ENCODE results near the gene MAPKAP1.

Gene MAPKAP1

GRCh38 chr9:125460883-125461635 lies 245.9 kb downstream of the MAPKAP1 start:
- H3K4me3 ChIP-seq (ENCODE audit: low read depth, low read length), result no peak overlapping the region
- peaks cover 30% of the 10 kb centered on the region for H3K36me3 ChIP-seq (ENCODE audit: insufficient read depth, low read length)
- no peak overlapping the region for H2AFZ ChIP-seq (ENCODE audit: low read length, unreplicated experiment)
- no peak overlapping the region for H3K27ac ChIP-seq (ENCODE audit: low read depth, low read length)
- H3K4me1 ChIP-seq (ENCODE audit: control insufficient read depth, insufficient read depth, low read length, unreplicated experiment), result no peaks in the 10 kb centered on the region
- no peaks in the 10 kb centered on the region for H3K27me3 ChIP-seq (ENCODE audit: insufficient read depth, low read length)
- no peaks in the 10 kb centered on the region for H3K79me2 ChIP-seq (ENCODE audit: control insufficient read depth, insufficient read depth, low read length, unreplicated experiment)

GRCh38 chr9:125460346-125460745 lies 246.7 kb downstream of the MAPKAP1 start:
- no peaks in the 10 kb centered on the region for H3K4me1 ChIP-seq (ENCODE audit: control insufficient read depth, insufficient read depth, low read length, unreplicated experiment)
- no peaks in the 10 kb centered on the region for H3K79me2 ChIP-seq (ENCODE audit: control insufficient read depth, insufficient read depth, low read length, unreplicated experiment)
- no peak overlapping the region for H3K27ac ChIP-seq (ENCODE audit: low read depth, low read length)
- H3K36me3 ChIP-seq (ENCODE audit: insufficient read depth, low read length), result peaks cover 36% of the 10 kb centered on the region
- no peaks in the 10 kb centered on the region for H3K27me3 ChIP-seq (ENCODE audit: insufficient read depth, low read length)
- H3K4me3 ChIP-seq (ENCODE audit: low read depth, low read length), result no peak overlapping the region
- no peak overlapping the region for H2AFZ ChIP-seq (ENCODE audit: low read length, unreplicated experiment)

GRCh38 chr9:125457357-125457756 lies 249.7 kb downstream of the MAPKAP1 start:
- Histone ChIP-seq H3K27me3 (ENCODE audit: insufficient read depth, low read length) (no peaks in the 10 kb centered on the region), H3K4me1 (ENCODE audit: control insufficient read depth, insufficient read depth, low read length, unreplicated experiment) (no peaks in the 10 kb centered on the region), H3K27ac (ENCODE audit: low read depth, low read length) (no peak overlapping the region), H3K4me3 (ENCODE audit: low read depth, low read length) (no peak overlapping the region), H3K79me2 (ENCODE audit: control insufficient read depth, insufficient read depth, low read length, unreplicated experiment) (no peaks in the 10 kb centered on the region), H3K36me3 (ENCODE audit: insufficient read depth, low read length) (peaks cover 36% of the 10 kb centered on the region), H2AFZ (ENCODE audit: low read length, unreplicated experiment) (no peak overlapping the region)

- H2AFZ ChIP-seq (ENCODE audit: low read length, unreplicated experiment), result no peak overlapping the region
- no peaks in the 10 kb centered on the region for H3K27me3 ChIP-seq (ENCODE audit: insufficient read depth, low read length)
- H3K36me3 ChIP-seq (ENCODE audit: insufficient read depth, low read length), result peaks cover 32% of the 10 kb centered on the region
- H3K27ac ChIP-seq (ENCODE audit: low read depth, low read length), result no peak overlapping the region
- no peak overlapping the region for H3K4me3 ChIP-seq (ENCODE audit: low read depth, low read length)
- H3K4me1 ChIP-seq (ENCODE audit: control insufficient read depth, insufficient read depth, low read length, unreplicated experiment), result no peaks in the 10 kb centered on the region
- H3K79me2 ChIP-seq (ENCODE audit: control insufficient read depth, insufficient read depth, low read length, unreplicated experiment), result no peaks in the 10 kb centered on the region
Measured at GRCh38 chr9:125455876-125456275, 251.1 kb downstream of the MAPKAP1 start.

GRCh38 chr9:125455132-125455531 lies 251.9 kb downstream of the MAPKAP1 start:
- H3K27me3 ChIP-seq (ENCODE audit: insufficient read depth, low read length), result no peaks in the 10 kb centered on the region
- H3K79me2 ChIP-seq (ENCODE audit: control insufficient read depth, insufficient read depth, low read length, unreplicated experiment), result no peaks in the 10 kb centered on the region
- H3K4me1 ChIP-seq (ENCODE audit: control insufficient read depth, insufficient read depth, low read length, unreplicated experiment), result no peaks in the 10 kb centered on the region
- H2AFZ ChIP-seq (ENCODE audit: low read length, unreplicated experiment), result no peak overlapping the region
- H3K36me3 ChIP-seq (ENCODE audit: insufficient read depth, low read length), result peaks cover 25% of the 10 kb centered on the region
- no peak overlapping the region for H3K27ac ChIP-seq (ENCODE audit: low read depth, low read length)
- H3K4me3 ChIP-seq (ENCODE audit: low read depth, low read length), result no peak overlapping the region

GRCh38 chr9:125447202-125447802 lies 259.7 kb downstream of the MAPKAP1 start:
- Histone ChIP-seq H3K79me2 (ENCODE audit: control insufficient read depth, insufficient read depth, low read length, unreplicated experiment) (no peaks in the 10 kb centered on the region), H2AFZ (ENCODE audit: low read length, unreplicated experiment) (no peak overlapping the region), H3K27me3 (ENCODE audit: insufficient read depth, low read length) (no peaks in the 10 kb centered on the region), H3K4me3 (ENCODE audit: low read depth, low read length) (no peak overlapping the region), H3K4me1 (ENCODE audit: control insufficient read depth, insufficient read depth, low read length, unreplicated experiment) (no peaks in the 10 kb centered on the region), H3K27ac (ENCODE audit: low read depth, low read length) (no peak overlapping the region), H3K36me3 (ENCODE audit: insufficient read depth, low read length) (no peaks in the 10 kb centered on the region)

GRCh38 chr9:125446561-125447094 lies 260.4 kb downstream of the MAPKAP1 start:
- Histone ChIP-seq H3K36me3 (ENCODE audit: insufficient read depth, low read length) (no peaks in the 10 kb centered on the region), H3K27ac (ENCODE audit: low read depth, low read length) (no peak overlapping the region)

GRCh38 chr9:125444956-125445506 lies 262.0 kb downstream of the MAPKAP1 start:
- no peak overlapping the region for H3K27ac ChIP-seq (ENCODE audit: low read depth, low read length)
- H3K4me1 ChIP-seq (ENCODE audit: control insufficient read depth, insufficient read depth, low read length, unreplicated experiment), result no peaks in the 10 kb centered on the region
- H3K36me3 ChIP-seq (ENCODE audit: insufficient read depth, low read length), result no peaks in the 10 kb centered on the region
- H3K27me3 ChIP-seq (ENCODE audit: insufficient read depth, low read length), result no peaks in the 10 kb centered on the region
- H3K4me3 ChIP-seq (ENCODE audit: low read depth, low read length), result no peak overlapping the region
- H3K79me2 ChIP-seq (ENCODE audit: control insufficient read depth, insufficient read depth, low read length, unreplicated experiment), result no peaks in the 10 kb centered on the region
- H2AFZ ChIP-seq (ENCODE audit: low read length, unreplicated experiment), result no peak overlapping the region

More at GRCh38 chr9:125446561-125447094, 260.4 kb downstream of the MAPKAP1 start:
- Histone ChIP-seq H2AFZ (ENCODE audit: low read length, unreplicated experiment) (no peak overlapping the region), H3K79me2 (ENCODE audit: control insufficient read depth, insufficient read depth, low read length, unreplicated experiment) (no peaks in the 10 kb centered on the region), H3K27me3 (ENCODE audit: insufficient read depth, low read length) (no peaks in the 10 kb centered on the region), H3K4me3 (ENCODE audit: low read depth, low read length) (no peak overlapping the region), H3K4me1 (ENCODE audit: control insufficient read depth, insufficient read depth, low read length, unreplicated experiment) (no peaks in the 10 kb centered on the region)

GRCh38 chr9:125444166-125444565 lies 262.8 kb downstream of the MAPKAP1 start:
- Histone ChIP-seq H3K79me2 (ENCODE audit: control insufficient read depth, insufficient read depth, low read length, unreplicated experiment) (no peaks in the 10 kb centered on the region), H2AFZ (ENCODE audit: low read length, unreplicated experiment) (no peak overlapping the region), H3K4me3 (ENCODE audit: low read depth, low read length) (no peak overlapping the region), H3K36me3 (ENCODE audit: insufficient read depth, low read length) (no peaks in the 10 kb centered on the region), H3K27me3 (ENCODE audit: insufficient read depth, low read length) (no peaks in the 10 kb centered on the region), H3K4me1 (ENCODE audit: control insufficient read depth, insufficient read depth, low read length, unreplicated experiment) (no peaks in the 10 kb centered on the region), H3K27ac (ENCODE audit: low read depth, low read length) (no peak overlapping the region)

GRCh38 chr9:125443367-125443766 lies 263.6 kb downstream of the MAPKAP1 start:
- Histone ChIP-seq H3K79me2 (ENCODE audit: control insufficient read depth, insufficient read depth, low read length, unreplicated experiment) (no peaks in the 10 kb centered on the region), H3K27me3 (ENCODE audit: insufficient read depth, low read length) (no peaks in the 10 kb centered on the region), H3K4me1 (ENCODE audit: control insufficient read depth, insufficient read depth, low read length, unreplicated experiment) (no peaks in the 10 kb centered on the region), H3K4me3 (ENCODE audit: low read depth, low read length) (no peak overlapping the region), H3K27ac (ENCODE audit: low read depth, low read length) (no peak overlapping the region), H3K36me3 (ENCODE audit: insufficient read depth, low read length) (no peaks in the 10 kb centered on the region), H2AFZ (ENCODE audit: low read length, unreplicated experiment) (no peak overlapping the region)

All from ACC112 (cell line).